ENCODE results near the gene COG7. TPM values are rescaled to one million over a fixed set of nuclear protein-coding genes. Genes with fewer than 3 reads are reported as not detected.

COG7 gene
- total RNA-seq, 1 experiment from 2014 or later: 29.4 TPM

GRCh38 chr16:23378921-23379320 lies 74.1 kb downstream of the COG7 start:
- TF ChIP-seq, protein P1, sequence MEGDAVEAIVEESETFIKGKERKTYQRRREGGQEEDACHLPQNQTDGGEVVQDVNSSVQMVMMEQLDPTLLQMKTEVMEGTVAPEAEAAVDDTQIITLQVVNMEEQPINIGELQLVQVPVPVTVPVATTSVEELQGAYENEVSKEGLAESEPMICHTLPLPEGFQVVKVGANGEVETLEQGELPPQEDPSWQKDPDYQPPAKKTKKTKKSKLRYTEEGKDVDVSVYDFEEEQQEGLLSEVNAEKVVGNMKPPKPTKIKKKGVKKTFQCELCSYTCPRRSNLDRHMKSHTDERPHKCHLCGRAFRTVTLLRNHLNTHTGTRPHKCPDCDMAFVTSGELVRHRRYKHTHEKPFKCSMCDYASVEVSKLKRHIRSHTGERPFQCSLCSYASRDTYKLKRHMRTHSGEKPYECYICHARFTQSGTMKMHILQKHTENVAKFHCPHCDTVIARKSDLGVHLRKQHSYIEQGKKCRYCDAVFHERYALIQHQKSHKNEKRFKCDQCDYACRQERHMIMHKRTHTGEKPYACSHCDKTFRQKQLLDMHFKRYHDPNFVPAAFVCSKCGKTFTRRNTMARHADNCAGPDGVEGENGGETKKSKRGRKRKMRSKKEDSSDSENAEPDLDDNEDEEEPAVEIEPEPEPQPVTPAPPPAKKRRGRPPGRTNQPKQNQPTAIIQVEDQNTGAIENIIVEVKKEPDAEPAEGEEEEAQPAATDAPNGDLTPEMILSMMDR (IDR thresholded peaks at IDR 0.05; ENCODE audit: unreplicated experiment): no peak
- Mint-ChIP-seq H3K27ac (ENCODE audit: unreplicated experiment) (no peak overlapping the region), H3K9me3 (ENCODE audit: low read depth, unreplicated experiment) (no peaks in the 10 kb centered on the region), H3K36me3 (ENCODE audit: insufficient read depth, unreplicated experiment) (no peaks in the 10 kb centered on the region), H3K27me3 (ENCODE audit: unreplicated experiment) (peaks cover 53% of the 10 kb centered on the region), H3K4me3 (ENCODE audit: low read depth, unreplicated experiment) (no peak overlapping the region), H3K4me1 (ENCODE audit: low read depth, unreplicated experiment) (no peaks in the 10 kb centered on the region)
- intact Hi-C loops (cut with micrococcal nuclease; ENCODE audit: unreplicated experiment): loop anchor here (5.0 kb wide), 1 partner anchor 197 kb away; the partner anchor contains the start of gene SCNN1G
- no peak for DNase-seq
- CTCF ChIA-PET: no interaction called here
- BruUV-seq (replicated peaks): no TSS peak

- intact Hi-C loops (cut with micrococcal nuclease; ENCODE audit: unreplicated experiment): loop anchor here (5.0 kb wide), 1 partner anchor 196 kb away; the partner anchor contains the start of gene SCNN1G
- H3K27me3 Mint-ChIP-seq (ENCODE audit: unreplicated experiment): peaks cover 59% of the 10 kb centered on the region
- no peaks in the 10 kb centered on the region for H3K9me3 Mint-ChIP-seq (ENCODE audit: low read depth, unreplicated experiment)
- no TSS peak for BruUV-seq (replicated peaks)
- H3K4me1 Mint-ChIP-seq (ENCODE audit: low read depth, unreplicated experiment): peaks cover 5% of the 10 kb centered on the region
- H3K27ac Mint-ChIP-seq (ENCODE audit: unreplicated experiment): no peak overlapping the region
- CTCF ChIA-PET: no interaction called here
- no peak overlapping the region for H3K4me3 Mint-ChIP-seq (ENCODE audit: low read depth, unreplicated experiment)
- no peaks in the 10 kb centered on the region for H3K36me3 Mint-ChIP-seq (ENCODE audit: insufficient read depth, unreplicated experiment)
- TF ChIP-seq, protein P1 (IDR thresholded peaks at IDR 0.05; ENCODE audit: unreplicated experiment): no peak
- no peak for DNase-seq
Observed at GRCh38 chr16:23378256-23378655, 74.7 kb downstream of the COG7 start.

DNA sequence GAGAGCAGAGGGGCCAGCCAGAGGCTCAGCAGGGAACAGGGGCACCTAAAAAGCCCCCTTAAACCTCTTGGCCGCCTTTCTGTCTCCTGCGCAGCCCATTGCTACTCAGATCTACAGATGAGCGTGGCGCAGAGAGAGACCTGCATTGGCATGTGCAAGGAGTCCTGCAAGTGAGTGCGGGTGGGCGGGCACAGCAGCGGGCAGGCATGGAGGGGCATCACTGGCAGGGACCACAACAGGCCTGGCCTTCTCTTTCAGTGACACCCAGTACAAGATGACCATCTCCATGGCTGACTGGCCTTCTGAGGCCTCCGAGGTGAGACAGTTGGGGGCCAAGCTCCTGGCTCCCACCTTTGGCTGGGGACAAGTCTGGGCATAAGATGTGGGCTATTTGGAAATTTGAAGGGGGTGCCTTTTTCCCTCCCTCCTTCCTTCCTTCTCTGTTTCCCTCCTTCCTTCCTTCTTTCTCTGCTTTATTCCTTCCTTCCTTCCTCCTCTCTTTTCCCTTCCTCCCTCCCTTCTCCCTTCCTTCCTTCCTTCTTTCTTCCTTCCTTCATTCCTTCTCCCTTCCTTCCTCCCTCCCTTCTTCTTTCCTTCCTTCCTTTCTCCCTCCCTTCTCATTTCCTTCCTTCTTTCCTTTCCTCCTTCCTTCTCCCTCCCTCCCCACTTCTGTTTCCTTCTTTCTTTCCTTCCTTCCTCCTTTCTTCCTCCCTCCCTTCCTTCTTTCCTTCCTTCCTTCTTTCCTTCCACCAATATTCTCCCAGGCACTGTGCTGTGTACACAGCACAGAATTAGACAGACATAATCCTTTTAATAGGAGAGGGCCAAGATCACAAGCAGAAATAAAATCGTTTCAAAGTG lies 75.7 kb downstream of the COG7 start:
- no peaks in the 10 kb centered on the region for H3K9me3 Mint-ChIP-seq (ENCODE audit: low read depth, unreplicated experiment)
- H3K4me3 Mint-ChIP-seq (ENCODE audit: low read depth, unreplicated experiment): no peak overlapping the region
- no peaks in the 10 kb centered on the region for H3K36me3 Mint-ChIP-seq (ENCODE audit: insufficient read depth, unreplicated experiment)
- TF ChIP-seq, protein P1 (IDR thresholded peaks at IDR 0.05; ENCODE audit: unreplicated experiment): no peak
- no peak overlapping the region for H3K27ac Mint-ChIP-seq (ENCODE audit: unreplicated experiment)
- CTCF ChIA-PET: no interaction called here
- no peak for DNase-seq
- intact Hi-C loops (cut with micrococcal nuclease; ENCODE audit: unreplicated experiment): loop anchor here (5.0 kb wide), 1 partner anchor 195 kb away; the partner anchor contains the start of gene SCNN1G
- peaks cover 8% of the 10 kb centered on the region for H3K4me1 Mint-ChIP-seq (ENCODE audit: low read depth, unreplicated experiment)
- peaks cover 63% of the 10 kb centered on the region for H3K27me3 Mint-ChIP-seq (ENCODE audit: unreplicated experiment)
- no TSS peak for BruUV-seq (replicated peaks)

DNA sequence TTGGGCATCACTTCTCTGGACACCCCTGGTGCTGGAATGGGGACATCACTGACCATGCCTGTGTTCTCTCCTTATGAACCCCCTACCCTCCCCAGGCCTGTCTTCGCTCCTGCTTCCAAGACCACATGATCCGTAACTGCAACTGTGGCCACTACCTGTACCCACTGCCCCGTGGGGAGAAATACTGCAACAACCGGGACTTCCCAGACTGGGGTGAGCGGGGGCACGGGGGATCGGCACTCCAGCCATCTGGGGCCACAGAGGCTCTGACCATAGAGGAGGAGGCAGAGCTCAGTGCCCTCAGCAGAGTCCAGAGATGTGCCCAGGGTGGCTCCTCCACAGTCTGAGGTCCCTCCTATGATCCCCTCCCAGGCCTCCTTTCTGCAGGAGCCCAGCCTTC lies 77.3 kb downstream of the COG7 start:
- Mint-ChIP-seq H3K4me3 (ENCODE audit: low read depth, unreplicated experiment) (no peak overlapping the region), H3K4me1 (ENCODE audit: low read depth, unreplicated experiment) (peaks cover 8% of the 10 kb centered on the region), H3K9me3 (ENCODE audit: low read depth, unreplicated experiment) (no peaks in the 10 kb centered on the region), H3K27me3 (ENCODE audit: unreplicated experiment) (peaks cover 70% of the 10 kb centered on the region), H3K36me3 (ENCODE audit: insufficient read depth, unreplicated experiment) (no peaks in the 10 kb centered on the region), H3K27ac (ENCODE audit: unreplicated experiment) (no peak overlapping the region)
- DNase-seq: no peak
- BruUV-seq (replicated peaks): no TSS peak
- TF ChIP-seq, protein P1 (IDR thresholded peaks at IDR 0.05; ENCODE audit: unreplicated experiment): no peak
- intact Hi-C loops (cut with micrococcal nuclease; ENCODE audit: unreplicated experiment): loop anchor here (5.0 kb wide), 1 partner anchor 193 kb away; the partner anchor contains the start of gene SCNN1G
- CTCF ChIA-PET: interaction anchor here (0.6 kb wide), 1 partner anchor 209 kb away, joined by 3 read pairs; no protein-coding TSS in a partner anchor
